Cerebellar nuclear complex (tissue), 1 donor: Measurements from ENCODE around the gene ISCA1.
A peak's percentile ranks its signal among the peaks of the same experiment; 100 is the strongest.
"Not testable (repeated sequence)": the region's sequence is repeated elsewhere in the genome, so short reads cannot be mapped to it uniquely, and the experiment has no call there.

Source experiments
- DNase-seq, 2 experiments: peaks; one replicate each; lab custom pipeline; 2025; lab: John Stamatoyannopoulos, UW

The ISCA1 gene

GRCh38 chr9:86282077-86282978 lies at the start of gene ISCA1:
Gene ISCA1 (minus strand): TSS chr9:86282538. CDS start chr9:86282458, 80 bp downstream.
- peak; percentile 48 to 80 for DNase-seq

GRCh38 chr9:86330186-86330585 lies 47.8 kb upstream of the ISCA1 start:
- DNase-seq: no peak

DNA sequence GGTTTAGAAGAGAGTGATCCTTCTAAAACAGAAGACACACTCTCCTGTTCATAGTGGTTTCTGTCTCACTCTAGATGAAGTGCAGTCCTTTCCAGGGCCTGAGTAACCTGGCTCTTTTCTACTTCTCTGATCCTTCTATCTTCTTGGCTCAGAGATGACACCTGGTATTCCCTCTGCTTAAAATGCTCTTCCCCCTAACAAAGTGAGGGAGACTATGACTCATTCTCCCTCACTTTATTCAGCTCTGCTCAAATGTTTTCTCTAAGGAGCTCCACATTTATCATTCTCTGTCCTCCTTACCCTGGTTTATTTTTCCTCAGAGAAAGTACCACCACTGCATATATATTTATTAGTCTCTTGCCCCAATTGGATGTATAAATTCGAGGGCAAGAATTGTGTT lies 47.3 kb upstream of the ISCA1 start:
- no peak for DNase-seq

- DNase-seq: no peak
Observed at GRCh38 chr9:86328156-86328555, 45.8 kb upstream of the ISCA1 start.

GRCh38 chr9:86326536-86326935 lies 44.2 kb upstream of the ISCA1 start:
- no peak for DNase-seq

GRCh38 chr9:86324901-86325300 lies 42.6 kb upstream of the ISCA1 start:
- no peak for DNase-seq

GRCh38 chr9:86324308-86324707 lies 42.0 kb upstream of the ISCA1 start:
- DNase-seq: no peak

- no peak for DNase-seq
Observed at GRCh38 chr9:86322973-86323644, 40.8 kb upstream of the ISCA1 start.

DNA sequence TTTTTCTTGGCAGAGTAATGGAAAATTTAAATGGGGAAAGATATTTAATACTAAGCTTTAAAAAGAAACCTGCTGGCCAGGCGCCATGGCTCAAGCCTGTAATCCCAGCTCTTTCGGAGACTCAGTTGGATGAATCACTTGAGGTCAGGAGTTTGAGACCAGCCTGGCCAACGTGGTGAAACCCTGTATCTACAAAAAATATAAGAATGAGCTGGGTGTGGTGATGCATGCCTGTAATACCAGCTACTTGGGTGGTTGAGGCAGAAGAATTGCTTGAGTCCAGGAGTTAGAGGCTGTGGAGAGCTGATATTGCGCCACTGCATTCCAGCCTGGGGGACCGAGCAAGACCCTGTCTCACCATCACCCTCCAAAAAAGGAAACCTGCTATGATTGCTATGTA lies 39.0 kb upstream of the ISCA1 start:
- DNase-seq: no peak

GRCh38 chr9:86318187-86318586 lies 35.8 kb upstream of the ISCA1 start:
- DNase-seq: no peak

GRCh38 chr9:86315078-86315477 lies 32.7 kb upstream of the ISCA1 start:
- DNase-seq: no peak

- DNase-seq: not testable (repeated sequence)
Observed at GRCh38 chr9:86312959-86313358, 30.6 kb upstream of the ISCA1 start.

GRCh38 chr9:86308687-86309086 lies 26.3 kb upstream of the ISCA1 start:
- no peak for DNase-seq

DNA sequence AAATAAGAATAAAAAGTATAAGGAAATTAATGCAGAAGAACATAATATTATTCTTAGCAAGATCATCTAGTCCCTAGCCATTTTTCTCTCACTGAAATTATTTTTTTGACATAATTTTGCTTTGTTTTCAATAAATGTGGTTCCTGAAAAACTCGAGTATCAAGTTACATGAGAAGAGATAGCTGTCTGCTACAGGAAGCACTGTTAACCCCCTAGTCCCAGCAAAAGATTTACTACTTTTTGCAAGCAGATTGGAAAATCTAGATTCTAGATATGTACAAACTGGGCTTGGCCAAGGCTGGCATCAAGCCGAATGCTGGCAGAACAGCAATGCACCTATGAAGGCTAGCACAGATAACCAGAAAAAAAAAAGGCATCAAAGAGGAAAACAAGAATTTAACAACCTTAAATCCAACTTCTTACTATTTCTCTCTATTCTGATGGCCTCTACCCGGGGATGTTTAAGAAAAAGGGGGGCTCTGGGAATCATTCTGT lies 21.9 kb upstream of the ISCA1 start:
- no peak for DNase-seq

GRCh38 chr9:86303316-86303975 lies 21.1 kb upstream of the ISCA1 start:
- no peak for DNase-seq

DNA sequence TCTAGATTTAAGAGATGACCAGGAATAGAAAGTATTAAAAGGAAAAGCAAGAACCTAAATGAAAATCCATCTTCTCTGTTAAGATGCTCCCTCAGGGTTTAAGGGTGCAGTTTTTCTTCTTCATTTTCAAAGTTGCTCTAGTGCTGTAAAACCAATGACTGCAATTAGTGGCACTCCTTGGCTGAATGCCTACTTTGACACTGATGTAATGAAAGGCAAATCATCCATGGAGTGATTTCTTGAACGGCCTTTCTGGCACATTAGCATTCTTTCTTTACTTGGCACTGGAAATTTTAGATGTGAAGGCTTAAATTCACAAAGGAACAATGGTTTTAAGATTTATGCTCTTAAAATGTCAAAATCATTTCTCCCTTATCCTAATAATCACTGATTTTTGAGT lies 19.3 kb upstream of the ISCA1 start:
- DNase-seq: no peak

DNA sequence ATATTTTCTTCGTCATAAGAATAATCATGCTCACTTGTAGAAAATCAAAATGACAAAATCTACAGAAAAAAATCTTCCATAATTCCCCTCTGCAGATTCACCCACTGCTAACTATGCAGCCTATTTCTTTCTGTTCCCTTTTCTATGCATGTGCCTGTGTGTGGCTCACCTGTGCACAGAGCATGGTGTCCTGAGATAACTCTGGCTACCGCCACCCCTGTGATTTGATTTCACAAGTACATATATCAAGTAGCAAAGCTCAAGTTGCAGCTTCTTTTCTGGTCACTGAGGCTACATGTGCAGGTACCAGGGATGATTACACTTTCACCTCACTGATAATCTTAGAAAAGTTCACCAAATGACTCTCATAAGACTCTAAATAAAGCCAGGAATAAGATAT lies 18.4 kb upstream of the ISCA1 start:
- DNase-seq: no peak

DNA sequence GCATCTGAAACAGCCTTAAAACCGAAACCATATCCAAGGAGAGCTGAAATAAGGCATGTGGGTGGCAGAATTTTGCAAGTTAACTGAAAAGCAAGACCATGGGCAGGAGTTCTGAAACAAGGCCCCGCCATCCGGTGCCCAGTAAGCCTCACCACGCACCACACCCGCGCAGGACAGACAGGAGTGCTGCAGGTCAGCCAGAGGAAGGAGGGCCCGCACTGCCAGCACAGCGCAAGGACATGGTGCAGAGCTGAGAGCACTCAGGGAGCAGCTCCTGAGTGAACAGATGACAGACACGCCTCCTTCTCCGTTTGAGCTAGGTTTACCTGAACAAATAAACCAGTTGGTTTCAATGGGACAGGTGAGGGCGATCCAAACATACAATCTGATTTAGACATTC lies 16.5 kb upstream of the ISCA1 start:
- no peak for DNase-seq

- not testable (repeated sequence) for DNase-seq
Observed at GRCh38 chr9:86290341-86290740, 8.0 kb upstream of the ISCA1 start.

DNA sequence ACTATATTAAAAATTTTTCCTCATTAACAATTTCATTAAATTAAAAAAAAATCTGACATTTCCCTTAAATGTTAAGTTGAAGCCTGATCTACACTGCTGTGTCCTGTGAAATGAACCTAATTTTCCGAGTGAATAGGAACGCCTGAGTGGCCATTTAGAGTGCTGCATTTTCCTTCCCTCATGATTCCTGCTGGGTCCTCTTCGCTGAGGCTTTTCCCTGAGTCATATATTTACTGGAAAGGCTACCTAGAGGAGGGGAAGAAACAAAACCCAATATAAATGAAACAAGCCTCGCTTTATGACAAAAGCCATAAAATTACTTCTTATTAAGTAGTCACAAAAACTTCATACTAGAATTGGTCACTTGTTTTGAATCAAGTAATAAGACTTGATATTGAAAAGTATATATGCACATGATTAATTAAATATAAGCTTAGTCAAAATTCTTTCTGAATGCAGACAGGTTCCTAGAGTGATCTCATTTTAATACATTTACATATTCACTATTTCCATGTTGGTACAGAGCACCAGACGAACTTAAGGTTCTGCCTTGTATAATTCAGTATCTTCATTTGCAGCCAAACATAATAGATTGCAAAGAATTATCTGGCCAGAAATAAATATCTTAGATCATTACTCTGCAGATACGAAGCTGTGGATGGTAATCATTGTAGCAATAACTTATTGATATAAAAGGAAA lies 6.3 kb upstream of the ISCA1 start:
- no peak for DNase-seq

- DNase-seq: no peak
Observed at GRCh38 chr9:86287013-86287412, 4.7 kb upstream of the ISCA1 start.

GRCh38 chr9:86286278-86286677 lies 3.9 kb upstream of the ISCA1 start:
- DNase-seq: no peak
